NCI-H1930 (cell line): ENCODE measurements around the gene PARK7.
"Not testable (repeated sequence)": the region's sequence is repeated elsewhere in the genome, so short reads cannot be mapped to it uniquely, and the experiment has no call there.

Experiments
- DNase-seq, 2 experiments: peaks; one replicate each; lab custom pipeline; 2025; lab: John Stamatoyannopoulos, UW

PARK7 gene

GRCh38 chr1:7943251-7943650, 18.3 kb upstream of the PARK7 start:
- DNase-seq: no peak

- DNase-seq: no peak
Observed at GRCh38 chr1:7948960-7949359, 12.6 kb upstream of the PARK7 start.

- DNase-seq: not testable (repeated sequence)
Observed at GRCh38 chr1:7952791-7953190, 8.7 kb upstream of the PARK7 start.

- DNase-seq: peak; percentile 90 to 96
Observed at GRCh38 chr1:7953850-7954609, 7.5 kb upstream of the PARK7 start.

- DNase-seq: no peak
Observed at GRCh38 chr1:7954683-7955082, 6.8 kb upstream of the PARK7 start.

- DNase-seq: no peak
Observed at GRCh38 chr1:7956218-7957032, 5.1 kb upstream of the PARK7 start.

- DNase-seq: no peak
Observed at GRCh38 chr1:7960165-7960564, 1.3 kb upstream of the PARK7 start.

GRCh38 chr1:7960867-7961215, 670 bp upstream of the PARK7 start:
- no peak for DNase-seq

GRCh38 chr1:7962014-7962335, 464 bp downstream of the PARK7 start:
- DNase-seq: no peak

GRCh38 chr1:7962636-7963377, 1.3 kb downstream of the PARK7 start:
- DNase-seq: no peak

- DNase-seq: not testable (repeated sequence)
Observed at GRCh38 chr1:7963378-7963730, 1.8 kb downstream of the PARK7 start.

- DNase-seq: not testable (repeated sequence)
Observed at GRCh38 chr1:7963841-7964240, 2.3 kb downstream of the PARK7 start.

- DNase-seq: no peak
Observed at GRCh38 chr1:7964476-7964875, 3.0 kb downstream of the PARK7 start.

- DNase-seq: no peak
Observed at GRCh38 chr1:7967196-7967595, 5.7 kb downstream of the PARK7 start.

- DNase-seq: no peak
Observed at GRCh38 chr1:7967651-7968050, 6.1 kb downstream of the PARK7 start.

- no peak for DNase-seq
Observed at GRCh38 chr1:7970246-7970645, 8.7 kb downstream of the PARK7 start.

- DNase-seq: no peak
Observed at GRCh38 chr1:7971024-7971423, 9.5 kb downstream of the PARK7 start.

- no peak for DNase-seq
Observed at GRCh38 chr1:7972285-7972684, 10.8 kb downstream of the PARK7 start.

- no peak for DNase-seq
Observed at GRCh38 chr1:7973086-7973485, 11.6 kb downstream of the PARK7 start.

- DNase-seq: peak; percentile 45 to 58
Observed at GRCh38 chr1:7975212-7975865, 13.8 kb downstream of the PARK7 start.

GRCh38 chr1:7980984-7981383, 19.5 kb downstream of the PARK7 start:
- DNase-seq: no peak

- DNase-seq: no peak
Observed at GRCh38 chr1:7983086-7983778, 21.7 kb downstream of the PARK7 start.
